Body of pancreas (tissue), 4 donors: ENCODE measurements around the gene ETFRF1. TPM values are rescaled to one million over a fixed set of nuclear protein-coding genes. Genes with fewer than 3 reads are reported as not detected.

Experiments
- ATAC-seq: fragments of 150-250 bp; one replicate; pipeline ENCODE4 v1.9.1; 2016
- DNase-seq, 4 donors: peaks; one replicate each; pipeline ENCODE4 v3.0.0-alpha.2; 2019
- H3K27ac ChIP-seq, 4 donors: fragments of 200-600 bp; sonication (generic); 1 replicate in 3 of 4; 2 replicates in 1 of 4; pipeline versions ENCODE4 v1.5.1 to v1.6.1; 2016 to 2019; ENCODE audit warnings: mild to moderate bottlenecking in 1 of 4, mixed read lengths in 1 of 4, moderate library complexity in 1 of 4
- H3K27me3 ChIP-seq, 2 donors: fragments of 200-600 bp; sonication (generic); one replicate each; pipeline ENCODE4 v1.6.0; 2016; ENCODE audit warnings: mild to moderate bottlenecking in 1 of 2
- H3K36me3 ChIP-seq, 2 donors: fragments of 200-600 bp; sonication (generic); replicated peaks in 1 of 2; 2 replicates each; pipeline ENCODE4 v1.5.1; 2016; ENCODE audit warnings: low read depth in 2 of 2; ENCODE audit not compliant: insufficient read depth in 1 of 2
- H3K4me1 ChIP-seq: fragments of 200-600 bp; sonication (generic); one replicate; pipeline ENCODE4 v1.6.0; 2016
- H3K4me3 ChIP-seq, 2 donors: fragments of 200-600 bp; sonication (generic); 1 replicate in 1 of 2; 2 replicates in 1 of 2; pipeline ENCODE4 v1.5.1; 2016 to 2019
- H3K9me3 ChIP-seq, 3 donors: fragments of 200-600 bp; sonication (generic); 1 replicate in 2 of 3; 2 replicates in 1 of 3; pipeline ENCODE4 v1.5.1; 2016
- CTCF ChIP-seq, 7 experiments: fragments of 450-650 bp in 4 of 7; fragments of 200-600 bp in 3 of 7; sonication (generic) in 3 of 7; IDR thresholded peaks; one replicate each; pipeline ENCODE4 v1.5.1; 2016 to 2019; ENCODE audit warnings: antibody characterized with exemption in 7 of 7
- POLR2A ChIP-seq, 3 donors: fragments of 450-650 bp; IDR thresholded peaks; one replicate each; pipeline ENCODE4 v1.6.1; 2016; ENCODE audit warnings: antibody characterized with exemption in 3 of 3, mild to moderate bottlenecking in 2 of 3
- WGBS, 2 donors: methylation state at CpG; one replicate each; pipeline ENCODE4 v1.1.5; 2017; 5-methylcytosine and 5-hydroxymethylcytosine counted together
- intact Hi-C: fragments of 100-400 bp; cut with DNase I; formaldehyde crosslinking; loops from one replicate; pipeline ENCODE4 v1.15.1; 2023
- total RNA-seq, 2 donors: library from RNA; depleted of rRNA; stranded (reverse); fragments of >200 nt; gene quantifications; one replicate each; pipeline ENCODE4 v1.1.0, GENCODE V29; 2016

The ETFRF1 gene
- total RNA-seq, 2 donors from 2014 or later = 12.5 to 24.9 TPM

GRCh38 chr12:25155022-25155576 is 39.9 kb upstream of the ETFRF1 start:
- intact Hi-C loops = no loop called here
- DNase-seq (no peak), ATAC-seq (peak; percentile 50)
- TF ChIP-seq CTCF (IDR thresholded peaks at IDR 0.05) = peak; percentile 41 to 71 (median 61)
- no peak for TF ChIP-seq POLR2A (IDR thresholded peaks at IDR 0.05)
- Histone ChIP-seq H3K36me3 (no peaks in the 10 kb centered on the region), H3K4me1 (no peaks in the 10 kb centered on the region), H3K9me3 (no peaks in the 10 kb centered on the region), H3K27me3 (no peaks in the 10 kb centered on the region), H3K27ac (peak overlapping the region in 1 of 4 donors; percentile 32), H3K4me3 (no peak overlapping the region)
- 39 to 44% methylated on average over 2 of the region's 2 CpGs for WGBS, 2 donors

GRCh38 chr12:25156061-25156460 is 39.0 kb upstream of the ETFRF1 start:
- ATAC-seq (no peak), DNase-seq (no peak)
- Histone ChIP-seq H3K4me1 (no peaks in the 10 kb centered on the region), H3K36me3 (no peaks in the 10 kb centered on the region), H3K27ac (no peak overlapping the region), H3K4me3 (no peak overlapping the region), H3K9me3 (no peaks in the 10 kb centered on the region), H3K27me3 (no peaks in the 10 kb centered on the region)
- intact Hi-C loops = no loop called here
- TF ChIP-seq CTCF (IDR thresholded peaks at IDR 0.05) = no peak
- TF ChIP-seq POLR2A (IDR thresholded peaks at IDR 0.05) = no peak
- WGBS, 2 donors = 80 to 83% methylated on average over 4 of the region's 4 CpGs

- no peaks in the 10 kb centered on the region for H3K9me3 ChIP-seq
- DNase-seq = no peak
- no peak for ATAC-seq
- no peak overlapping the region for H3K27ac ChIP-seq
- H3K4me1 ChIP-seq = no peaks in the 10 kb centered on the region
- TF ChIP-seq CTCF (IDR thresholded peaks at IDR 0.05) = no peak
- 86 to 91% methylated on average over 6 of the region's 6 CpGs for WGBS, 2 donors
- no peaks in the 10 kb centered on the region for H3K27me3 ChIP-seq
- H3K36me3 ChIP-seq = no peaks in the 10 kb centered on the region
- intact Hi-C loops = no loop called here
- H3K4me3 ChIP-seq = no peak overlapping the region
These were observed 32.2 kb upstream of the ETFRF1 start for GRCh38 chr12:25162866-25163265.

- Histone ChIP-seq H3K4me1 (no peaks in the 10 kb centered on the region), H3K27me3 (no peaks in the 10 kb centered on the region), H3K36me3 (no peaks in the 10 kb centered on the region), H3K9me3 (peaks cover 0 to 4% (median 0%) of the 10 kb centered on the region in 3 donors), H3K27ac (no peak overlapping the region), H3K4me3 (no peak overlapping the region)
- DNase-seq (no peak), ATAC-seq (no peak)
- WGBS, 2 donors = 85 to 87% methylated on average over 3 of the region's 3 CpGs
- intact Hi-C loops = no loop called here
- TF ChIP-seq POLR2A (IDR thresholded peaks at IDR 0.05) = no peak
- no peak for TF ChIP-seq CTCF (IDR thresholded peaks at IDR 0.05)
These were observed 12.3 kb upstream of the ETFRF1 start for GRCh38 chr12:25182765-25183164.

GRCh38 chr12:25184132-25184531 is 10.9 kb upstream of the ETFRF1 start:
- H3K27me3 ChIP-seq = no peaks in the 10 kb centered on the region
- intact Hi-C loops = no loop called here
- no peaks in the 10 kb centered on the region for H3K4me1 ChIP-seq
- H3K9me3 ChIP-seq = peaks cover 0 to 4% (median 0%) of the 10 kb centered on the region in 3 donors
- WGBS, 2 donors = 55 to 64% methylated on average over 2 of the region's 2 CpGs
- TF ChIP-seq POLR2A (IDR thresholded peaks at IDR 0.05) (no peak), CTCF (IDR thresholded peaks at IDR 0.05) (no peak)
- no peak overlapping the region for H3K27ac ChIP-seq
- no peak overlapping the region for H3K4me3 ChIP-seq
- ATAC-seq (no peak), DNase-seq (no peak)
- H3K36me3 ChIP-seq = no peaks in the 10 kb centered on the region
